AG04450 (cell line): ENCODE data around the gene CCDC15. TPM values are rescaled to one million over a fixed set of nuclear protein-coding genes. Genes with fewer than 3 reads are reported as not detected.

ENCODE experiments used
- CTCF ChIA-PET: fragments of 300-600, 350-600 bp; formaldehyde crosslinking; extraction: SDS; loops from one replicate; lab custom pipeline; 2022; ENCODE audit warnings: antibody characterized with exemption, inconsistent platforms; lab: Charles Lee
- POLR2A ChIA-PET: fragments of 350-600 bp; formaldehyde crosslinking; extraction: SDS; loops from one replicate; lab custom pipeline; 2021; ENCODE audit warnings: antibody characterized with exemption, inconsistent platforms; lab: Yijun Ruan, JAX
- DNase-seq: peaks from one replicate; pipeline ENCODE4 v3.0.0-alpha.2; 2011; ENCODE audit warnings: low read depth, low spot score
- H3K27ac ChIP-seq: one replicate; pipeline ENCODE4 v1.5.1; 2012; ENCODE audit warnings: low read depth, low read length, control low read depth
- H3K27me3 ChIP-seq: one replicate; pipeline ENCODE4 v1.6.0; 2012; ENCODE audit warnings: low read length; ENCODE audit not compliant: control insufficient read depth, insufficient read depth
- H3K4me3 ChIP-seq: 2 replicates; pipeline ENCODE4 v1.5.1; 2011; ENCODE audit warnings: mild to moderate bottlenecking, low read depth, low read length, control low read depth
- H3K9me3 ChIP-seq: 2 replicates; pipeline ENCODE4 v1.5.1; 2012; ENCODE audit warnings: low read length; ENCODE audit not compliant: control insufficient read depth, insufficient read depth
- CTCF ChIP-seq: IDR thresholded peaks from 2 replicates; pipeline ENCODE4 v1.5.1; 2011; ENCODE audit warnings: low read depth, low read length, control low read depth, inconsistent platforms
- polyA plus RNA-seq: library from polyadenylated mRNA; depleted of rRNA; stranded (reverse); fragments of >200 nt; gene quantifications from 2 replicates; pipeline ENCODE4 v1.2.3, GENCODE V29; 2011

CCDC15 gene
- polyA plus RNA-seq, 1 experiment, result 1.1 TPM

GRCh38 chr11:125076378-125076945 lies 122.5 kb downstream of the CCDC15 start:
- POLR2A ChIA-PET, result no interaction called here
- DNase-seq, result no peak
- Histone ChIP-seq H3K27me3 (no peaks in the 10 kb centered on the region), H3K4me3 (no peak overlapping the region), H3K27ac (no peak overlapping the region), H3K9me3 (no peaks in the 10 kb centered on the region; the same call in 1 of the 2 replicates)
- TF ChIP-seq CTCF, result no peak
- CTCF ChIA-PET, result interaction anchor here (0.6 to 0.9 kb wide), 3 partner anchors 14 to 403 kb away, joined by 3 to 5 read pairs (median 3); partner anchors contain the start of gene SPA17

- Histone ChIP-seq H3K4me3 (no peak overlapping the region), H3K27ac (no peak overlapping the region), H3K27me3 (no peaks in the 10 kb centered on the region), H3K9me3 (no peaks in the 10 kb centered on the region; the same call in 1 of the 2 replicates)
- no peak for TF ChIP-seq CTCF
- POLR2A ChIA-PET, result no interaction called here
- no peak for DNase-seq
- CTCF ChIA-PET, result interaction anchor here (1.3 kb wide), 2 partner anchors 64 to 268 kb away, joined by 3 to 4 read pairs; no protein-coding TSS in a partner anchor
Measured at GRCh38 chr11:125078016-125078415, 124.0 kb downstream of the CCDC15 start.

GRCh38 chr11:125078516-125079140 lies 124.6 kb downstream of the CCDC15 start:
- no peak overlapping the region for H3K4me3 ChIP-seq
- no peaks in the 10 kb centered on the region for H3K27me3 ChIP-seq
- ChIA-PET CTCF (interaction anchor here (1.3 to 1.5 kb wide), 3 partner anchors 12 to 267 kb away, joined by 3 to 10 read pairs (median 4); no protein-coding TSS in a partner anchor), POLR2A (no interaction called here)
- no peak overlapping the region for H3K27ac ChIP-seq
- DNase-seq, result no peak
- H3K9me3 ChIP-seq, result no peaks in the 10 kb centered on the region; the same call in 1 of the 2 replicates
- no peak for TF ChIP-seq CTCF

DNA sequence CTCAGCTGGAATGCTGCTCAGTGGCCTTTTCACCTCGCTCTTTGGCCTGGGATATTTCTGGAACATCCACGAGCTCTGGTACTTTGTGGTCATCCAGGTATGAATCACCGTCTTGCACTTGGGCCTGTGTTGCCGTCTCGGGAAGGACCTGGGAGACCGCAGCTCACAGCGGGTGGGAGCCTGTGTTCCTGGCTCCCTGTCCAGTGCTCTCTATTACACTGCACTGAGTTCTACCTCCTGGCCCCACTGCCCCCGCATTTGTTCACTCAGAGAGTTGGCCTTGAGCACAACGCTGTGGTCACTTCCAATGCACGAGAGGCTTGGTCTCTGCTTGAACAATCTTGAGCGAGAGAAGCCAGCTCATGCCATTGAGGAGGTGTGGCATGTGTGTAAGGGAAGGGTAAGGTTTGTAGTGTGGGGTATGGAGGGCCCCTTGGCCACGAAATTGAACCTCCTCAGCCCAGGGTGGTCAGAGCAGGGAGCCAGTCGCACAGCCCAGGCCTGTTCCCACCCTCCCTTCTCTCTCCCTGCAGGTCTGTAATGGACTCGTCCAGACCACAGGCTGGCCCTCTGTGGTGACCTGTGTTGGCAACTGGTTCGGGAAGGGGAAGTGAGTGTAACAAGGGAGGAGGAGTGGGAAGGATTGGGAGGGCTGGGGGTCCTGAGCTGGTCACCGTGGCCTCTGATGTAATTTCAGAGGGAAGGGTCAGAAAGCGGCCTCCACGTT lies 125.3 kb downstream of the CCDC15 start:
- no peak for TF ChIP-seq CTCF
- ChIA-PET CTCF (interaction anchor here (1.5 kb wide), 1 partner anchor 12 kb away, joined by 10 read pairs; no protein-coding TSS in a partner anchor), POLR2A (no interaction called here)
- Histone ChIP-seq H3K4me3 (no peak overlapping the region), H3K27ac (no peak overlapping the region), H3K27me3 (no peaks in the 10 kb centered on the region), H3K9me3 (no peaks in the 10 kb centered on the region; the same call in 1 of the 2 replicates)
- DNase-seq, result no peak
